HG02623 (cell line): Measurements from ENCODE around the gene ANGPTL7.
"Not testable (repeated sequence)": the region's sequence is repeated elsewhere in the genome, so short reads cannot be mapped to it uniquely, and the experiment has no call there.

ENCODE experiments used
- ATAC-seq: cut with Tn5 transposase; IDR thresholded peaks from one replicate; pipeline ENCODE4 v1.9.1; 2021; ENCODE audit warnings: moderate library complexity; ENCODE audit not compliant: unreplicated experiment

ANGPTL7 gene, protein sequence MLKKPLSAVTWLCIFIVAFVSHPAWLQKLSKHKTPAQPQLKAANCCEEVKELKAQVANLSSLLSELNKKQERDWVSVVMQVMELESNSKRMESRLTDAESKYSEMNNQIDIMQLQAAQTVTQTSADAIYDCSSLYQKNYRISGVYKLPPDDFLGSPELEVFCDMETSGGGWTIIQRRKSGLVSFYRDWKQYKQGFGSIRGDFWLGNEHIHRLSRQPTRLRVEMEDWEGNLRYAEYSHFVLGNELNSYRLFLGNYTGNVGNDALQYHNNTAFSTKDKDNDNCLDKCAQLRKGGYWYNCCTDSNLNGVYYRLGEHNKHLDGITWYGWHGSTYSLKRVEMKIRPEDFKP

DNA sequence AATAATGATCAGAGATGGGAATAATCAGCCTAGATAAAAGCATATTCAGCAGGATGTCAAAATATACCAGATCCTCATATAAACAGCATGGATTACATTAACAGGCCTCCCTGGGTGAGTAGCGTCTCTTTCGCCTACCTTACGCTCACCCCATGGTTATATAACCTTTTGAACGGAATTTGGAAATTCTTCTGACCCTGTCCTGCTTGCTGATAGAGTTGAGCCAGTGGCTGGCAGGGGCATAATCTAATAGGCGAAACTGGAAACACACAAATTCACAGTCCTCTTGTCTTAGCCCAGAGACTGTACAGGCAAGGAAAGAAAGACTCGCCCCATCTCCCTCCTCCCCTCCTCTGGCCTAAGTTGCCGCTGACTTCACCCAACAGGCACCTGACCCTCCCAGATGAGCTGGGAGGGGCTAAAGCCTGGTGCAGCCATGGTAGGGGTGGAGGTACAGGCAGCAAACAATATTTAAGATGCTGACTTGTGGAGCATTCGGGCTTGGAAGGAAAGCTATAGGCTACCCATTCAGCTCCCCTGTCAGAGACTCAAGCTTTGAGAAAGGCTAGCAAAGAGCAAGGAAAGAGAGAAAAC is at the start of gene ANGPTL7:
TSS of gene ANGPTL7 (plus strand) at position 498 of the 594 bp plus-strand sequence. CDS start 225 bp downstream, outside the sequence.
- no peak for ATAC-seq

DNA sequence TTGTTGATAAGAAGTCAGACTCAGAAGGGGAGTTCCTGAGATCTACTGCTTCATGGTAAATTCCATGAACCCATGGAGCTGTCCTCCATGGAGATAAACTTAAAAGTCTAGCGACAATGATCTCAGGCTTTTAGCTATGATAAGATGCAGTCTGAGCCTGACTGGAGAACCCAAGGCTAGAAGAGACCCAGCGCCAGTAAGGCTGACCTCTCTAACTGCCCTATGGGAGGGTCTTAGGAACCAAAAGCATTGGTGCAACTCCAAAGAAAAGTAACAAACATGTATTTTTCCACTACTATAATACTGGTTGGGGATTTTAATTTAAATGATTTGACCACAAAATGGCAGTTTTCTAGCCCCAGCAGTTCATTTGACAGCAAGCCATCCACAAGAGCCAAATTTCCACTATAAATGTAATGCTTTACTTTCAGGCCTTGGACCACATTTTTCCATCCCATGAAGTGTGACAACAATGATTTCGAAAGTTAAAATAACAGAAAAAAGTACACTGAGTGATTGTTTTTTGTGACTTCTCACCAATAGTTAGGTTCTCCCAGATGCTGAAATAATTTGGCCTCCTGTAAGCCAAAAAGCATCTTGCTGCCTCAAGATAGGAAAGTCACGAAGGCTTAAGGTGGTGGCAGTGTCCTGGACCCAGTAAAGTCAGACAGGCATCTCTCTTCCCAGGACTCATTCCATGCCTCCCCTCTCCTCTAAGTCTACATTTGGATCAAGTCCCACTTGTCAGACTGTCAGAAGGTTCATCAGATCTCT is 46.4 kb upstream of the ANGPTL7 start:
- no peak for ATAC-seq

DNA sequence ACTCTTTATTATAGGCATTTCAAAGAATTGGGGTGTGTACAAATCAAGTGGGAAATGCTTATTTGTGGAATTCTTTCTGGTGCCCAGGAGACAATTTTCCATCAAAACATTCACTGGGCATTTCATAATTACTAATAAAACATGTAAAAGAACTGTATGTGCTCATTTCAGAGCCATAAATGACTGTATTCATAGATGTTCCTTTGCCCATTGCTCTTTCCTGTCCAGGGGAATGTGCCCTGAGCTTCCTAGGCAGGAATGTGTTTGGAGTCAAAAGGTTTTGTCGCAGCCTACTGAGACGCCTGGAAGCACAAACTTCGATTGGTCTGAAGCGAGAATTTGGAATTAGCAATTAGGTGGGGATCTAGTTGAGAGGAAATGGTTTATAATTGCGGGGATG is 45.8 kb upstream of the ANGPTL7 start:
- no peak for ATAC-seq

DNA sequence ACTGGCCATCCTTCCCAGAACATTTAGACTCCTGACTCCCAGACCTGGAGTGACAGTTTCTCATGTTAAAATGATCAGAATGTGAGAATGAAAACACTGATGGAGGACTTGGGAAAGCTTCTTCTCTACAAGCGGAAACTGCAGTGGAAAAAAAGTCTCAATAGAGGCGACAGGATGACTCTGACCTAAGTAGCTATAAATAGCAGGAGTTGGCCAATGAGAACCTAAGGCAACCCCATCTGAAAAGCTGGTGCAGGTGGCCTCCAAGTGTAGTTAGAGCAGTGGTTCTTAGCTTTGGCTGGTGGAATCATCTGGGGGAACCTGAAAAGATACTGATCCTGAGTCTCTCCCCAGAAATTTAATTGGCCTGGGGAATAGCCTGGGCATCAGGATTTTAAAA is 45.2 kb upstream of the ANGPTL7 start:
- no peak for ATAC-seq

DNA sequence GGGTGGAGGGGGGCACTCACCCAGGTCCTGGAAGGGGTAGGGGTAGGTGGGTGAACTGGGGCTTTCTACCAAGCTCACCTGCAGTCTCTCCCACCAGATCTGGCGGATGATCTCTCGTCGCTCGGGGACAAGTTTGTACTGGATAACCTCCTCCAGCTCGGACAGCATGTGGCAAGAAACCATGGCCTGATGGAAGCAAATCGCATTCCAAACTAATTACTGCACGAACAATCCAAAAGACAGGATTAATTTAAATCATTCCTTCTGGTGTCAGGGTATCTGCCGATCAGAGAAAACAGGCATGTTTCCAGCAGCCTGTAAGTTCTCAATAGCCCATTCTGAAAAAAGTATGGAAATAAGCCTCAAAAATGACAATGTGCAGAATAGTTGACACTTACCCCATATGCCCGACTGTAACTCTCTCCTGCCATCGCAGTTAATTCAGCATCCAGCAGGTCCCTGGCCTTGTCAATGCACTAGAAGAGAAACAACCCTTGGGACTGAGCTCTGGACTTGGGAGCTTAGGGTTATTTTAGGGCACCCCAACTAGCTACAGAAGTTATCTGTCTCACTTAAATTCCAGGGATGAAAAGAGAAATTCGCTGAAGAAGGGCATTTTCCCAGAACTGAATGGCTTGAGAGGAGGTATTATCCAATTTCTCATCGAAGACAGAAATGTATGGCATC is 44.4 kb upstream of the ANGPTL7 start:
- ATAC-seq = no peak

DNA sequence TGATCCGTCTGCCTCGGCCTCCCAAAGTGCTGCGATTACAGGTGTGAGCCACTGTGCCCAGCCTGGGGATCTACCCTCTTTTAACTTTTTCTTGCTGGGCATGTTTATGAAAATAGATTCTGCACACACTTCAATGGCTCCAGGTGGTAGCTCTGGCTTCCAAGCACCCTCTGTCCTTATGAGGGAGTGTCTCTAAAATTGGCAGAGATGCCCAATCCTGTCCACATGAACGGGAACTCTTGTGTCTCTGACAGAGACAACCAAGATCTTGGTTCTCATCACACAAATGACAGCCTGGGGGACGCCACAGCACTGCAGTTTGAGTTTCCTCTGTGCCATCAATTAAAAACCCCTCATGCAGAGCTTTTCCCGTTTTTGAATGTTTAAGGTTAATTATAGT is 43.4 kb upstream of the ANGPTL7 start:
- no peak for ATAC-seq

DNA sequence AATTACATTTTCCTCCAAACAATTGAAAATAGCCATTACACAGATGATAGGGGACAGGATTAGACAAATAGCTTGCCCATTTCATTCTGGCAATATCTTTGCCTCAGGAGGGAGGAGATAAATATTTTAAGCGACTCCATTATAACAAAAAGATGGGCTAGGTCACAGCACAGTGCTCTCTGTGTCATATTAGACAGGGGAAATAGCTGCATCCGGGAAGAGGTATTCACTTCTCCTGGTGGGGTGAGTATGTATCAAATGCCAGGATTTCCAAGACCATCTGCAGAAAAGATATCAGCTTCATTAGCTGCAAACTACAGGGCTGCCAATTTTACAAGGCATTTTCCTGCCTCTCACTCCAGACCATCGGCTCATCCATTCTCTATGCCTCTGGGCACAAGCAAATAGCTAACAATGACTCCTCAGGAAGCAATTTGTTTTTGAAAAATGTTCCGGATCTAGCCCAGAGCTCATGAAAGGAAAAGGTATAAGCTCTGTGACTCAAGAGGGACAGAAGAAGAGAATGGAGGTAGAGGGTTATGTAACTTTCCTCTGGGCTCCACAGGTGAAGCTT is 41.9 kb upstream of the ANGPTL7 start:
- no peak for ATAC-seq

DNA sequence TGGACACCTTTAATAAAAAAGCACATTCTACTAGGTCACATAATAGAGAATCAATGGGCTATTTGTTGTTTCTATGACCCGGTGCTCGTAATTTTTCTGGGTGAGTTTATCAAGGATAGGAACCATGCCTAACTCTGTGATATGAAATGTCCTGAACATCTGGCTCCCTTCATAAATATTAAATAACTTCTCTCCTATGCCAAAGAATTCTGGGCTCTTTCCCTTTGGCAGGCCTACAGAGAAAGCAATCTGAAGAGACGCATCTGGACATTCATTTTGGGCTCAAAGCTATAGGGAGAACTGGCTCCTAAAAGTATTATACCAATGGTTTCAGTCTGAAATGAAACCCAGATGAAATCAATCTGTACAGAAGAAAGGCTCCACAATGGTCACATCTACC is 38.8 kb upstream of the ANGPTL7 start:
- no peak for ATAC-seq

DNA sequence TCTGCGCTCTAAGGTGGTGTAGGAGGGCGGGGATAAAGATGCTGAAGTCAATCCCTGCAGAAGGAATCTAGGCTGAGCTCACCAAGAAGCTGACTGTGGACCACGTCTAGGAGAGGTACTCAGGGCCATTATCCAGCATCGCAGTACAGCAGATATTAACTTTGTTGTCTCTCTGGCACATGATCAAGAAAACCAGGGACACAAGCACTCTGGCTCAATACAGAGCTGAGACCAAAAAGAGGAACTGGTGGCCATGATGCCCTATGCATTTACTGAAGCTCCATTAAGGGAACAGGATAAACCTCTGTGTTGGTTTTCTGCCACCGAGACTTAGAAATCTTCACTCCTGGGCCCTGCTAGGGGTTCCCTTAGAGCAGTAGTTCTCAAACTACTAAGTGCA is 38.0 kb upstream of the ANGPTL7 start:
- ATAC-seq = no peak

DNA sequence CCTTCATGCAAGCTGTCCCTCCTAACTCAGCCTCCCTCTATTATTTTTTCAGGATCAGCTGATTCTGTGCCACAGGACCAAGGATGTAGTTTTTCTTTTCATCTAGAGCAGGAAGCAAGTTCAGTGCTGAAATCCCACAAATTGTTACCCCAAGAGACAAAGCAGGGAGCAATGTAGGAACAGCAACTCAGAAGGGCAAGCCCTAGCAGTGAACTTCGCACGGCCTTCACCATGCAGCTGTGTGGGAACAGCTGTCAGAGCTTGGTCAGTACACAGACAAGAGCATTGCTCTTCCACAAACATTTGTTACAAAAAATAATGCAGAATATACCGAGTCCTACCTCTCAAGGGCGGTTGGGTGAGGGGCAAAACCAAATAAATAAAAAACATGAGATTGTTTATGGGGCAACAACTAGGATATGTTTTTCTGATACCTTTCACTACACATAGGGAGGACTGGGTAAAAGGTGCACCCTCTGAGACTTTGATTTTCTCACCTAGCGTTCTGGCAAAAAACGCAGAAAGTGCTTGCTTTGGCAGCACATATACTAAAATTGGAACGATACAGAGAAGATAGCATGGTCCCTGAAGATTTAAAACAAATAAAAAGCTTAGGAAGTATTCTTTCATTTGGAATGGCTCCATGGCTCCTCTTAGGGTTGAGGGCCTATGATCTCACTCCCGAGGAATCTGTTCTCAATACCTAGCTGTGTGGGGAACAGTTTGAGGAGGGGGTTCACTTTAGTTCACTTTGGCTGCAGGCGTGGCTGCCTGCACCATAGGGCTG is 37.1 kb upstream of the ANGPTL7 start:
- ATAC-seq = no peak

DNA sequence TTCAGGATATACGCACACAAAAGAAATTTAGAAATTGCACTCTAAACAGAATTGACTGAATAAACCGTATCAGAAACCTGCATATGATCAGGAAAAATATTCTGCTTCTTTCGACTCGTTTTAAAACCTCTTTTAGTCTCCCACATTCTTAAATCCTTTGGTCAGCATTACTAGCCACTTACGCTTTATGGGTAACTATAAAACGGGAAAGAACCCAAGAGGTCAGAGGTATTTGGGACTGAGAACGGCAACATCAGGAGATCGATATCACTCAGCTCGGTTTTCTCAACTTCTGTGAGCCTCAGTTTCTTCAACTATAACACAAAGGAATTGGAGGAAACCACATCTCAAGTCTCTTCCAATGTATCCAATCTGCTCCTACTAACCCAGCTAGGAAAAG is 36.4 kb upstream of the ANGPTL7 start:
- no peak for ATAC-seq

DNA sequence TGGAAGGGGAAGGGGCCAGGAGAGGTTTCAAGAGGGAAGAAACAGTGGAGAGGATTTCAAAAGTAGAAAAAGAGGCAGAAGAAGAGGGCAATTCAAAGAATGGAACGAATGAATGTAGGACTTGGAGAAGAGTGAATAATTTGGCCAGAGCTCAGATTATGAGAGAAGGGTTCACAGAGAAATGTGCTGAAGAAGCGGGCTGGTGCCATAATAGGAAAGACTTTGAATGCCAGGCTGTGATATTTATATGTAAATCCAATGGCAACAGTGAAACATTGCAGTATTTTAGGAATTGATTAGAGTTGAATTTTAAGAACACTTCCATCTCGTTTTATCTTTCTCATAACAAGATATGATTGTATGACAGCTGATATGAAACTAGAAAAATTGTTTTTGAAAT is 36.0 kb upstream of the ANGPTL7 start:
- no peak for ATAC-seq

DNA sequence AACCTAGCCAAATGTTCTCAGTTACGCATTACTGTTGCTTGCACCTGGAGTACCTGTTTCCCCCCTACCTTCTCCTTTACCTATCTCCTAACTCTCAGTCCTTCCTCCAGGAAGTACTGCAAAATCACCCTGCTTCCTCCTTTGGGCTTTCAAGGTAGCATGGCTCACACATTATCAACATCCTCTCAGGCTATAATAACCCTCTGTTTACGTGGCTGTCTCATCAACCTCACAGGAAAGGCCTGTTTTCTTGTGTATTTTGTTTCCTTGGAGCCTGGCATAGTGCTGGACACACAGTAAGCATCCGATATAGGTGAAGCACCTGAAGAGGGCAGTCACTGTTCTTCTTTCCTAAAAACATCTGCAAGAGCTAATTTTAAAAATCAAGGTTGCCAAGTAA is 32.7 kb upstream of the ANGPTL7 start:
- no peak for ATAC-seq

DNA sequence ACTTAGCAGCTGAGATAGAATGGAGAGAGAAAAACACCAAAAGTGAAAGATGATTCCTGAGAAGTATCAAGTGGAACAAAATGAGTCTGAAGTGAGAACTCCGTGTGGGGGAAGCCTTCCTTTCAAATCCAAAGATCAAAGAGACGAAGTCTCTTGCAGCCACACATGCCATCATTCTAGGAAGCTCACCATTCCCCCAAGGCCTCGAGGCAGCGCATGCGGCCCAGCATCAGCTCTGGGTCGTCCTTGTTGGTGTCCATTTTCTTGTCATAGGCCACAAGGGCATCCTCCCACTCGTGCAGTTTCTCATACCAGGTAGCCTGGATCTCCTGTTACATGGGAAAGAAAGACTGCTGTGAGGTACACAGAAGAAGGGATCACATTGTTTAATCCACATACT is 32.2 kb upstream of the ANGPTL7 start:
- no peak for ATAC-seq

DNA sequence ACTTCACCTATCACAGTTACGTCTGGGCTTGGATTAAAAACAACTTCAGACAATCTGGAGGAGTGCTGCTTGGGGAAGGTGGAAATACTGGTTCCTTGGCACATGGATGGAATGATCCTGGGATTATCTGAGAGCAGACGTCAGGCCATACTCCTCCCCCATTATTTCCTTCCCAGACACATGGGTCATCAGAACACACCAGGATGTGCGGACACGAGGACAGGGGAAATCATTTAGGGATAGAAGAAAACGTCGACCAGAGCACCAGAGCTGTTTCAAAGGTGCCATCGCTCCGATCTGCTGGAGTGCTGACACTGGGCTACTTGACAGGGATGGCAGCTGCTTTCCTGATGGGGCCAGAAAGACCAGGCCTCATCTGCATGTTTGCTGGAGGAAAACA is 31.8 kb upstream of the ANGPTL7 start:
- no peak for ATAC-seq

DNA sequence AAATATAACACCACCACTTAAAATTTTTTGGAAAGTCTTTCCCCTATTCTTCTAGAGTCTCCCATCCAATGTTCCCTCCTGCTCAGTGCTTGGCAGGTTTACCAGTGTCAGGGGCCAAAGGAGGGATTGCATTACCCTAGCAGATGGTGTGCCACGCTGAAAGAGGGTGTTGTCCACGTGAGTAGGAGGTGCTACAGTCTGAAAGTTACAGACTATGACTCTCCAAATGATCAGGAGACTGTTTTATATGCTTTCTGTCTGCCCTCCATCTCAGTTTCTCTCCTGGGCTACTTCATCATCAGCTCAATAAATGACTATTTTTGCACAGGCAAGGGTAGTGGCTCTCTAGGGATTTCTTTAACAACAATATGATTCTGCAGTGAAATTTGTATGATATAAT is 31.3 kb upstream of the ANGPTL7 start:
- no peak for ATAC-seq

DNA sequence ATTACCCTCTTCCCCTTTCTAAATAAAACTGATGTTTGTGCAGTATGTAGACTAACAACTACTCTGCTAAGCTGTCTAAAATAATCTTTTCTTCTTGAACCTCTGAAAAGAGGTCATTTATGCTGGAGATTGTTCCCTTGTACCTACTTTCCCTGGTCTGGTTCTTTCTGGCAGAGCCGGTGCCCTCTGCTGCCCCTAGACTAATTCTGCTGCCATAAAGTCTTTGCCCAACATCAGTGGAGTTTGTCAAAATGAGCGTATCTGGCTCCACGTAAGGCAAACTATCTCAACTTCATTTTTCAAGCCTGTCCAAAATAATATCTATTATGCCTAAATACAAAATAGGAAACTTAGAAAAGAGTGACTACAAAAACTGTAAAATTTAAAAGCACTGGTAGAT is 30.9 kb upstream of the ANGPTL7 start:
- no peak for ATAC-seq

DNA sequence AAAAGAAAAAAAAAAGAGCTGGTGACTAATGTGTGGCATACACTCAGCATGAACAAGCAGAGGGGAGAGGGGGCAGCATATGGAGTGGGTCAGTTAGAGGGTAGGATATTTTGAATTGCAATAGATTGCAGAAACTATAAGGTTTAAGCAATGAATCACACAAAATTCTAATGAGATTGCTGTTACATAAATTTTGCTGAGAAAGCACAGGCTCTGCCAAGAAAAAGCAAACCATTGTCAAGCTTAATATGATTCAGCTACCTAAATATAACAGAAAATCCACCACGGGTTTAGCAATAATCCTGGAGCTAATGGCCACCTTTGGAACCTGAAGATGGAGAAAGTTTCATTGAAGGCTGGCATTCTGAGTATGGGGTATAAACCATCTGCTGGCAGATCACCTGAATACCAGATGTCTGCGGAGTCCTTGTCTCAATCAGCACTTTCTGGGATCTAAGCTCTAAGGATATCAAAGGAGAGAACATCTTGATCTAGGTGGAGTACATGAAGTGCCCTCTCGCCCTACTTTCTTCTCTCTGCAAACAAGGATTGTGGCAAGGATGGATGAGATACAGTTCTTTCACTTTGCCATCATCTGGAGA is 30.3 kb upstream of the ANGPTL7 start:
- no peak for ATAC-seq

DNA sequence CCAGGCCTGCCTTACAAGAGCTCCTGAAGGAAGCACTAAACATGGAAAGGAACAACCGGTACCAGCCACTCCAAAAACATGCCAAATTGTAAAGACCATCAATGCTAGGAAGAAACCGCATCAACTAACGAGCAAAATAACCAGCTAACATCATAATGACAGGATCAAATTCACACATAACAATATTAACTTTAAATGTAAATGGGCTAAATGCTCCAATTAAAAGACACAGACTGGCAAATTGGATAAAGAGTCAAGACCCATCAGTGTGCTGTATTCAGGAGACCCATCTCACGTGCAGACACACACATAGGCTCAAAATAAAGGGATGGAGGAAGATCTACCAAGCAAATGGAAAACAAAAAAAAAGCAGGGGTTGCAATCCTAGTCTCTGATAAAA is 26.4 kb upstream of the ANGPTL7 start:
- ATAC-seq = not testable (repeated sequence)

DNA sequence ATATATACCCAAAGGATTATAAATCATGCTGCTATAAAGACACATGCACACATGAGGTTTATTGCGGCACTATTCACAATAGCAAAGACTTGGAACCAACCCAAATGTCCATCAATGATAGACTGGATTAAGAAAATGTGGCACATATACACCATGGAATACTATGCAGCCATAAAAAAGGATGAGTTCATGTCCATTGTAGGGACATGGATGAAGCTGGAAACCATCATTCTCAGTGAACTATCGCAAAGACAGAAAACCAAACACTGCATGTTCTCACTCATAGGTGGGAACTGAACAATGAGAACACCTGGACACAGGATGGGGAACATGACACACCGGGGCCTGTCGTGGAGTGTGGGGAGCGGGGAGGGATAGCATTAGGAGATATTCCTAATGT is 22.4 kb upstream of the ANGPTL7 start:
- ATAC-seq = not testable (repeated sequence)
